ENCODE results near the gene C13orf42.

DNA sequence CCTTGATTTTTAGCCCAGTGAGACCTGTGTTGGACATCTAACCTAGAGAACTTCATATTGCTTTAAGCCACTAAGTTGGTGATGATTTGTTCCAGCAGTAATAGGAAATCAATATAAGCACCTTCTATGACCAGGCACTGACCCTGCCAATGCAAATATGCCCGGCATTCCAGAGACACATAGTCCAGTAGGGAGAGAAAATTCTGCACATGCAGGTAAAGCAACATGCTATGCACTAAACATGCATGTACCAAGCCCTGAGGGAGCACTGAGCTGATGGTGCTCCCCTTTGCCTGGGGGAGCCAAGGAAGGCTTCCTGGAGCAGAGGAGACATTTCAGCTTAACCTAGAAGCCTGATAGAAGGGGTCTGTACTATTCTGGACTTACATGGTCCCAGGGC, 40.4 kb upstream of the C13orf42 start:
- TF ChIP-seq, protein P1, sequence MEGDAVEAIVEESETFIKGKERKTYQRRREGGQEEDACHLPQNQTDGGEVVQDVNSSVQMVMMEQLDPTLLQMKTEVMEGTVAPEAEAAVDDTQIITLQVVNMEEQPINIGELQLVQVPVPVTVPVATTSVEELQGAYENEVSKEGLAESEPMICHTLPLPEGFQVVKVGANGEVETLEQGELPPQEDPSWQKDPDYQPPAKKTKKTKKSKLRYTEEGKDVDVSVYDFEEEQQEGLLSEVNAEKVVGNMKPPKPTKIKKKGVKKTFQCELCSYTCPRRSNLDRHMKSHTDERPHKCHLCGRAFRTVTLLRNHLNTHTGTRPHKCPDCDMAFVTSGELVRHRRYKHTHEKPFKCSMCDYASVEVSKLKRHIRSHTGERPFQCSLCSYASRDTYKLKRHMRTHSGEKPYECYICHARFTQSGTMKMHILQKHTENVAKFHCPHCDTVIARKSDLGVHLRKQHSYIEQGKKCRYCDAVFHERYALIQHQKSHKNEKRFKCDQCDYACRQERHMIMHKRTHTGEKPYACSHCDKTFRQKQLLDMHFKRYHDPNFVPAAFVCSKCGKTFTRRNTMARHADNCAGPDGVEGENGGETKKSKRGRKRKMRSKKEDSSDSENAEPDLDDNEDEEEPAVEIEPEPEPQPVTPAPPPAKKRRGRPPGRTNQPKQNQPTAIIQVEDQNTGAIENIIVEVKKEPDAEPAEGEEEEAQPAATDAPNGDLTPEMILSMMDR (IDR thresholded peaks at IDR 0.05), result no peak
- no peak for TF ChIP-seq POLR2A (IDR thresholded peaks at IDR 0.05)
